Astrocyte (in vitro differentiated cells and primary cell): Measurements from ENCODE around the gene TWF2.

Experiments used
- CTCF ChIP-seq: IDR thresholded peaks from 2 replicates; pipeline ENCODE4 v1.5.1; 2011; ENCODE audit warnings: low read depth, mild to moderate bottlenecking, inconsistent platforms, low read length, moderate library complexity; ENCODE audit not compliant: insufficient read depth
- EZH2 ChIP-seq: IDR thresholded peaks from 2 replicates; pipeline ENCODE4 v1.6.1; 2012; ENCODE audit warnings: mild to moderate bottlenecking, low read length, inconsistent platforms; ENCODE audit not compliant: insufficient read depth

GRCh38 chr3:52191663-52192062, 47.3 kb downstream of the TWF2 start:
- no peak for TF ChIP-seq CTCF
- TF ChIP-seq EZH2 = no peak
